Uterus (tissue), 2 donors: ENCODE measurements around the gene RNF157.

Experiments used
- CTCF ChIP-seq, 4 experiments: fragments of 200-600 bp in 2 of 4; fragments of 450-650 bp in 2 of 4; sonication (generic) in 2 of 4; IDR thresholded peaks; one replicate each; pipeline ENCODE4 v1.5.1; 2016 to 2019; ENCODE audit warnings: antibody characterized with exemption in 4 of 4, mild to moderate bottlenecking in 2 of 4, moderate library complexity in 1 of 4
- POLR2A ChIP-seq, 2 donors: fragments of 450-650 bp; IDR thresholded peaks; one replicate each; pipeline ENCODE4 v1.6.1; 2016; ENCODE audit warnings: antibody characterized with exemption in 2 of 2, mild to moderate bottlenecking in 1 of 2, moderate library complexity in 1 of 2

- TF ChIP-seq CTCF (IDR thresholded peaks at IDR 0.05), result no peak
- no peak for TF ChIP-seq POLR2A (IDR thresholded peaks at IDR 0.05)
Observed at GRCh38 chr17:76124582-76125390, 115.5 kb downstream of the RNF157 start.
